Heart left ventricle (tissue), 13 donors: ENCODE measurements around the gene TMEM178B.

Source experiments
- CTCF ChIP-seq, 12 donors: fragments of 200-600 bp; sonication (generic) in 4 of 12; IDR thresholded peaks; one replicate each; pipeline versions ENCODE4 v1.5.0 to v1.8.0; 2018 to 2022; ENCODE audit warnings: antibody characterized with exemption in 12 of 12, mild to moderate bottlenecking in 5 of 12
- POLR2A ChIP-seq, 2 donors: fragments of 450-650 bp; IDR thresholded peaks; one replicate each; pipeline ENCODE4 v1.6.1; 2017; ENCODE audit warnings: antibody characterized with exemption in 2 of 2, mild to moderate bottlenecking in 2 of 2, moderate library complexity in 2 of 2
- donor health status: ischemic (EF 13 %, LVEDD 7.1; RV severe dilation, severe dysfunction).
- donor health status: DM: no; HTN: yes; CAD: no.
- donor health status: DM: no; HTN: no; CAD: no.
- donor health status: ischemic (EF 25% LVEDD 6.9; RV normal size, moderate dysfunction).
- donor health status: ischemic (EF 25% LVEDD 5.7; RV mildly dilated, moderate dysfunction).
- donor health status: ischemic (EF 35%, LVEDD 5.7; RV mildly dilated, moderate dysfunction).
- donor health status: nonischemic (EF 11% LVEDD 7.7; RV severe dilation, severe dysfunction).
- donor health status: DM: yes; HTN: yes; CAD: no.
- donor health status: PGD.
- donor health status: ischemic (EF 29% LVEDD 5.4; RV normal size, mild dysfunction).
- donor health status: nonischemic (EF 23%, LVEDD 6.1; RV moderate dilation, normal function).

GRCh38 chr7:141193066-141193465 is 119.2 kb downstream of the TMEM178B start:
- no peak for TF ChIP-seq CTCF (IDR thresholded peaks at IDR 0.05)
- TF ChIP-seq POLR2A (IDR thresholded peaks at IDR 0.05), result no peak
